Fibroblast of the aortic adventitia (primary cell): ENCODE measurements around the gene TXNL1. TPM values are rescaled to one million over a fixed set of nuclear protein-coding genes. Genes with fewer than 3 reads are reported as not detected.

ENCODE experiments used
- DNase-seq: peaks from one replicate; pipeline ENCODE4 v3.0.0-alpha.2; 2010; ENCODE audit warnings: low read depth
- H3K4me3 ChIP-seq: 2 replicates; pipeline ENCODE4 v1.5.1; 2011; ENCODE audit warnings: low read depth, mild to moderate bottlenecking, control low read depth, low read length, moderate library complexity
- total RNA-seq: library from RNA; depleted of rRNA; stranded (reverse); fragments of >200 nt; gene quantifications from 2 replicates; pipeline ENCODE4 v1.2.3, GENCODE V29; 2012; ENCODE audit warnings: low replicate concordance
- TF ChIP-seq, protein P1 (sequence below): IDR thresholded peaks from 2 replicates; pipeline ENCODE4 v1.5.1; 2011; ENCODE audit warnings: mild to moderate bottlenecking, low read length, control low read depth, inconsistent platforms; ENCODE audit not compliant: insufficient read depth

Gene TXNL1
- 30.2 and 68.3 TPM in 2 replicates for total RNA-seq

DNA sequence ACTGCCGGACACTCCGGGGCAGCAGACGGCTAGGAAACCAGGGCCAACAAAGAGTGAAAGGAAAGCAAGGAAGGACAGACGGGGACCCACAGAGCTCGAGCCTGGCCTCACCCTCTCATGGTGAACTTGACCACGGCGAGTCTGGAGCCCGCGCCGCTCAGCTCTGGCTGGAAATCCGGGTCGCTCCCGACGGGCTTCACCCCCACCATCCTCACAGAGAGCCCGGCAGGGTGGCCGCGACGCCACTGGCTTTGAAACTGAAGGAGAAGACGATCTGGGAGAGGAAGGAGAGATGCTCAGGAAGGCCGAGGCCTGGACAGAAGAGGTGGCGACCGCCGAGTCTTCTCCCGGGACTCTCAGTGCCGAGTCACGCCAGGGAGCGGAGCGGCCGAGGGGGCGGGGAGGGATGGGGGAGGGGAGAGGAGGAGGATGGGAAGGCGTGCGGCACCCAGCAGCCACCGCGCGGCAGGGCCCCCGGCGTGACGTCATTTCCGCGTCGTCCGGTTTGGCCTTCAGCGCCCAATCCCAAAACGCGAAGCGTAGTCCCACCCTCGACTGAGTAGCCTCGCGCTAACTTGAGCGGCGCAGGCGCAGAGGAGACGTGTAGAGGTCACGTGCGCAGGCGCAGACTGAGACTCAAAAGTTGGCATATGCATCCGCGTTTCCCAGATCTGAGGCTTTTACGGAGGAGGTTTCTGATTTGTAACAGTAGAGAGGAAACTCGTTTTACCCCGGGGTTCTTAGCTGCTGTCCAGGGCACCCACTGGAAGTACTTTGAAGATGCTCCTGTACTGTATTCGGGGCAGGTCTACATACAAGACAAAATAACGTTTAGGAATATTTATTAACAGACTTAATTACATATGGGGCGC is at the start of gene TXNL1:
TSS of gene TXNL1 (minus strand) at position 361 of the 872 bp plus-strand sequence. CDS start at position 209, 152 bp downstream.
- peak; percentile 99 for DNase-seq
- TF ChIP-seq, protein P1, sequence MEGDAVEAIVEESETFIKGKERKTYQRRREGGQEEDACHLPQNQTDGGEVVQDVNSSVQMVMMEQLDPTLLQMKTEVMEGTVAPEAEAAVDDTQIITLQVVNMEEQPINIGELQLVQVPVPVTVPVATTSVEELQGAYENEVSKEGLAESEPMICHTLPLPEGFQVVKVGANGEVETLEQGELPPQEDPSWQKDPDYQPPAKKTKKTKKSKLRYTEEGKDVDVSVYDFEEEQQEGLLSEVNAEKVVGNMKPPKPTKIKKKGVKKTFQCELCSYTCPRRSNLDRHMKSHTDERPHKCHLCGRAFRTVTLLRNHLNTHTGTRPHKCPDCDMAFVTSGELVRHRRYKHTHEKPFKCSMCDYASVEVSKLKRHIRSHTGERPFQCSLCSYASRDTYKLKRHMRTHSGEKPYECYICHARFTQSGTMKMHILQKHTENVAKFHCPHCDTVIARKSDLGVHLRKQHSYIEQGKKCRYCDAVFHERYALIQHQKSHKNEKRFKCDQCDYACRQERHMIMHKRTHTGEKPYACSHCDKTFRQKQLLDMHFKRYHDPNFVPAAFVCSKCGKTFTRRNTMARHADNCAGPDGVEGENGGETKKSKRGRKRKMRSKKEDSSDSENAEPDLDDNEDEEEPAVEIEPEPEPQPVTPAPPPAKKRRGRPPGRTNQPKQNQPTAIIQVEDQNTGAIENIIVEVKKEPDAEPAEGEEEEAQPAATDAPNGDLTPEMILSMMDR = no peak
- peak within 1 kb of the TSS; percentile 88 for H3K4me3 ChIP-seq

GRCh38 chr18:56684277-56684676 is 45.9 kb upstream of the TXNL1 start:
- TF ChIP-seq, protein P1 = no peak
- DNase-seq = no peak
- H3K4me3 ChIP-seq = no peak overlapping the region

- no peak for DNase-seq
- TF ChIP-seq, protein P1 = no peak
- no peak overlapping the region for H3K4me3 ChIP-seq
Observed at GRCh38 chr18:56678836-56679565, 40.6 kb upstream of the TXNL1 start.

- no peak for DNase-seq
- TF ChIP-seq, protein P1 = no peak
- H3K4me3 ChIP-seq = no peak overlapping the region
Observed at GRCh38 chr18:56676639-56677038, 38.2 kb upstream of the TXNL1 start.

GRCh38 chr18:56672981-56673380 is 34.6 kb upstream of the TXNL1 start:
- no peak overlapping the region for H3K4me3 ChIP-seq
- TF ChIP-seq, protein P1 = no peak
- no peak for DNase-seq

DNA sequence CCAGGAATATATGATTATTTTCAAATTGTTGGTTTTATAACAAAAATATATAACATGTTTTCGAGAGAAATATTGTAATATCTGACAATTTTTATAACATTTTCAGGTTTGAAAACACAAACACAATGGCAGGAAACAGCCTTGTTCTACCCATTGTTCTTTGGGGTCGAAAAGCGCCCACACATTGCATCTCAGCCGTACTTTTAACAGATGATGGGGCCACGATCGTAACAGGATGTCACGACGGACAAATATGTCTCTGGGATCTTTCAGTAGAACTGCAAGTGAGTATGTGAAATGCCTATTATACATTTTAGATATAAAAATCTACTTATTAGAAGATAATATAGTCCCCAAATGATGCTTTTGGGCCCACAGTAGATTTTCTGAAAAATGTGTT is 34.0 kb upstream of the TXNL1 start:
- TF ChIP-seq, protein P1 = no peak
- H3K4me3 ChIP-seq = no peak overlapping the region
- no peak for DNase-seq
